ENCODE measurements around the gene FAM120A.

The FAM120A gene

DNA sequence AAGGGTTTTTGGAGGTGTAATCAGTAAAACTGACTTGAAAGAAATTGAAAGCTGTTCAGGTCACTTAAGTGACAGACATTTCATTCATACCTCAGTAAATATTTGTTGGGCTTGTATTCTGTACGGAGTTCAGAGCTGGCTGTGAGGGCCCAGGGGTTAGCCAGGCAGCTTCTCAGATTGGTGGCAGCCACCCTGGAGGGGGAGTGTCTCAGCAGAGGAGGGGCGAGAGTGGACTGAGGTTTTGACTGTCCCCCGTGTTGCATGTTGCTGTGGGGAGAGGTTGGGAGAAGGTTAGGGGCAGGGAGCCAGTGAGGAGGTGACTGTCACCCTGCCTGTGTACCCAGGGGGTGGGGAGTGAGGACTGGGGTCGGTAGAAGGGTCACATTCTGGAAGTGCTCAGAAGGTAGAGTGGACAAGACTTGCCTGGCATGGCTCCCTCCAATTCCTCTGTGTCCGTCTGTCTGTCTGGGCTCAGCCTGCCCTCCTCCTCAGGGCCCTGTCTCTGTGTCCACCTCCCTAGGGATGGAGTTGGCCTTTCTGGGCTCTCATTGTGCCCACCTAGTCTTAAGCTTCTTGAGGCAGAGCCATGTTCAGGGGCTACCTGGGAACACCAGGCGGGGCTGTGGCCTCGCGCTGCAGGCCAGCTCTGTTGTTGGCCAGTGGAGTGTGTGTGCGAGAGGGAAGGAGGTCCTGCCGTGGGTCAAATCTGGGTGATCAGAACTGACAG, 129.3 kb downstream of the FAM120A start:
- DNase-seq: no peak

DNA sequence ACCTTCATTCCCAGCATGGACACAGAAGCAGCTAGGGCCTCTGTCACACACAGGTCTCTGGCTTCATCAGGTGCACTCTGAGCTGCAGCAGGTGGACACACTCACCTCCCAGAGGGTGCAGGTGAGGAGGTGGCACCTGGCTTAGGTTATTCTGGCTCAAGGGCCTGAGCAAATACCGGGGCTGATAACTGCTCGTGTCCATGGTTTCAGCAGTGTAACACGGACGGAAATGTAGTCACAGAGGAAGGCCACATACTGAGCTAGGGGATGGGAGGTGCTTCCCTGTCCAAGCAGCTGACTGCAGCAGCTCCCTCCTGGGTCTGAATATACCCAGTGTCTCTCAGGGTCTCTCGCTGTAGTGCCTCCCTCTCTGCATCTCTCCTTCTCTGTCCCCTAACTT, 130.6 kb downstream of the FAM120A start:
- DNase-seq: no peak

DNA sequence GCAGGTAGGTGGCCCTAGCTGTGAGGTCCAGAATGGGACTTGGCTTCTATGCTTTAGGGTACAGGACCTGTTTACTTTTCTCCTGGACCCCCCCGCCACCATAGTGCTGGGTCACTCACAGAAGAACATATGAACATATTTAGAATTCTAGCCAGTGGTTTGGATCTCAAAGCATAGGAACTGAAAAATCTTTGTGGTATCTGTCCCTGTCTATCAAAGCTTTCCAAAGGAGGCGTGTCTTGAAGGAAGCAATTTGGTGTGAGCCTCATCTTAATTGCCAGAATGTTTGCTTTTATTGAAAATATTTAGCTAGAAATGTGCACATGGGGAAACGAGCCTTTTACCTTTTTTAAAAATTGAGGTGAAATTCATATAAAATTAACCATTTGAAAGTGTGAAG, 131.1 kb downstream of the FAM120A start:
- DNase-seq: no peak

DNA sequence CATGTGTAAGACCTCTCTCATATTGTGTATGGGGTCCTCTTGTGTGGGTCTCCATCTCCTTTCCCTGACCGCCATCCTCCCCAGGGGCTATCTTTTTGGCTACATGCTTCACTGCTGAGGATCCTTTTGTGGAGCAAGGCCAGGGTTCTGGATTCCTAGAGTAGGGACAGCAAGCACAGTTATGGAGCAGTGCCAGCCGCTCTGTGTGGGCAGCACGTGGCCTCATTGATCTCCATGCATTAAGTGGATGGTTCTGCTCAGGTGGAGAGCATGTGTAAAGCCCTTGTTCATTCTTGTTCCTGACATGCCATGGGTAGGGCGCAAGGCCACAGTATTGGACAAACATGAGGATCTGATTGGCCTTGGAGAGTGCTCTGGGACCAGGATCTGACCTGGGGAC, 133.8 kb downstream of the FAM120A start:
- no peak for DNase-seq

DNA sequence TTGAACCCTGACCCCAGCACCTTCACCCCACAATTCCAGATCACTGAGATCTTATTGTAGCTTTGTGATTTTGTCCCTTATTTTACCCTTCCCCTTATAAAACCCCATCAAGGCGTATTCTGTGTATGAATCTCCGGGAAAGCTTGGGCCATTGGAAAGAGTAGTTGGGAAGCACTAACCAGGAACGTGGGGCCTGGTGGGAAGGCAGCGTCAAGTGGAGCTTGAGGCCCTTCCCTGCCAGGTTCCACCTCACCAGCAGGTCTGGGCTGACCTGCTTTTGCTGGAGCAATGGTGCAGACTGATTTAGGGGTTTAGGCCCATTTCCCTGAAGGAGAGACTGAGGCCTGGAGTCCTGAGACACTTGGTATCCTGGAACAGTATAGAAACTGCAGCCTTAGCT, 134.2 kb downstream of the FAM120A start:
- no peak for DNase-seq

DNA sequence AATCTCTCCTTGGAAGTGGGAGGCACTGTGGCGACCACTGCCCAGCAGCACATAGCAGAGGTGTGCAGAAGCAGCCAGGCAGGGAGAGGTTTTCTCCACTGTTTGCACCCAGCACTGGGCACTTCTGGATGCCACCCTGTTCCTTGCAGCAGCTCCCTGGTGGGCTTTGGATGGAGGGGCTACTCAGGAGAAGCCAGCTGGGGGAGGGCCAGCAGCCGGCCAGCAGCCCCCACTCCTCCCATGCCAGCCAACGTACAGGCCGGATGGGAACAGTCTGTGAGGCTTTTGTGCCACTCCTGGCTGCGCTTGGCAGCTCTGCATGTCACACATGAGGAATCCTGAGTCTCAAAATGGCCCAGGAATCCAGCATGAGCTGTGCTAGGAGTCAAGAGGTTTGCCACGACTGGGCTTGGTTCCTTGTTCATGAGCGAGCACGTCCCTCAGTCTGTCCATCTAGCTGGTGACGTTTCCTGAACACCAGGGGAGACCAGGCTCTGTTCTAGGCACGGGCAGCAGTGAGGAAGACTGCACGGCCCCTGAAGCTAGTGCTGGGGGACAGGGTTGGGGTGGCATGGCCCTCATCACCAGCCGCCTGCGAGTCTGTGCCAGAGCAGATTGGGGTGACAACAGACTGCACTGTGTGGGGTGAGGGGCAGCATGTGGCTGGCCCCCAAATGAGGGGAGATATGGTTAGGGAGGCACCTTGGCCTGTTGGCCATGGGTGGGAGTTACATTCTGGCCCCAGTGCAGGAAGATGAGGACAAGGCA, 135.0 kb downstream of the FAM120A start:
- DNase-seq: no peak

DNA sequence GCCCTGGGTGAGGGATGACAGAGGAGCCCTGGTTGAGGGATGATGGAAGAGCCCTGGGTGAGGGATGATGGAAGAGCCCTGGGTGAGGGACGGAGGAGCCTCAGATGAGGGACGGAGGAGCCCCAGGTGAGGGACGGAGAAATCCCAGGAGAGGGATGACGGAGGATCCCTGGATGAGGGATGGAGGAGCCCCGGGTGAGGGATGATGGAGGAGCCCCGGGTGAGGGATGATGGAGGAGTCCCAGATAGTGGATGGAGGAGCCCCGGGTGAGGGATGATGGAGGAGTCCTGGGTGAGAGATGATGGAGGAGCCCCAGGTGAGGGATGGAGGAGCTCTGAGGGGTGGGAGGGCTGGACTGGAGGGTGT, 135.8 kb downstream of the FAM120A start:
- DNase-seq: no peak

DNA sequence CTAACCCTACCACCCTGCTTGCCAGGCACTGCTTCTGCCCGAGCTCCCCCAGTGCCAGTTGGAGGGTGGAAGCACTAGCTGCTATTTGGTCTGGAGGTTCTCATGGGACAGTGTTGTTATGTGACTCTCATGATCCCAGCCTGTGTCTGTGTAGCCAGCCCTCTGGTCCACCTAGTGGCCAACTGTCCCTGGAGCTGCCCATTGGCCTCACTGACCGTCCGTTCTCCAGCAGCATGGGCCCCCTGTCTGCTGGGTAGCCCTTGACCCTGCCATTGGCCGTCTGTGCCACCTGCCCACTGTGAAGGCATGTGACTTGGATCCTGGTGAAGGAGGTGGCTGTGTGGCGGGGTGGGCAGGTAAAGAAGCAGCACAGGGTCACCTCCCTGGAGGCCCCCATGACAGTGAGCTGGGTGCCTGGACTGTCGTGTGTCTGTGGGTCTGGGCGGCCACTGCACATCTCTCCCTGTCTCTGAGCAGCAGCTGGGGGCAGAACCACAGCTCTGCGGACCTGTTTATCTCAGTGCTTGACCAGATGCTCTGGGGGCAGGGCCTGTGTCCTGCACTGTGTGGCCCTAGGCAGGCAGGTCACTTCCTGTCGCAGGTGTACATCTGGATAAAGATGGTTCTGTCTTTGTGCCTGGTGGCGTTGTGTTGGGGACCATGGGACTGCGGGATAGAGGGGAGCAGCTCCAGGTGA, 136.3 kb downstream of the FAM120A start:
- DNase-seq: no peak

DNA sequence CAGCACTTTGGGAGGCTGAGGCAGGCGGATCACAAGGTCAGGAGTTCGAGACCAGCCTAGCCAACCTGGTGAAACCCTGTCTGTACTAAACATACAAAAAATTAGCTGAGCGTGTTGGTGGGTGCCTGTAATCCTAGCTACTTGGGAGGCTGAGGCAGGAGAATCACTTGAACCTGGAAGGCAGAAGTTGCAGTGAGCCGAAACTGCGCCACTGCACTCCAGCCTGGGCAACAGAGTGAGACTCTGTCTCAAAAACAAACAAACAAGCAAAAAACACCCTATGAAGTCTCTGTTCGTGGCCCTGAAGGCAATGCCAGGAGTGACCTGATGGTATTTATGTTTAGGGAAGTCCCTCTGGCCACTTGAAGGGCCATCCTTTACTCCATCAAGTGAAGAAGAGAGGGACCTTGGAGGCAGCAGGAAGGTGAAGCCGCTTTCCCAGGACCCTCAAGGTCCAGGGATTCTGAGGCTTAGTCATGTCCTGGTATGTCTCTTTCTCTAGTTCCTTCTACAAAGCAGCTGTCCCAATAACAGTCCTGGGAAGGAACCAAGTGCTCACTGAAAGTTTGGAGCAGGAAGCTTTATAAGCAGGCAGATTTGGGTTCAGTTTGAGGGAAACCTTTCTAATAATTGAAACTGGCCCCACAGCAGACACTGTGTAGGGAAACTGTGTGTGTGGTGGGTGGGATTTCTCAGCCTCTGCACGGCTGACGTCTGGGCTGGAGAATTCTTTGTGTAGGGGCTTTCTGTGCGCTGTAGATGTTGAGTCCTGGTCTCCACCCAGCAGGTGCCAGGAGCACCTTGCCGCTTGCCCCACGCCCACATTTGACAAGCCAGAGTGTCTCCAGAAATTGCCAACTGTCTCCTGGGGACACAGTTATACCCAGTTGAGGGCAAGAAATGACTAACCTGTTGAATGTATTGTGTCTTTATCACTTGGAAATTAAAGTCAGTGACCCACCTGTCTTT, 137.4 kb downstream of the FAM120A start:
- DNase-seq: no peak

DNA sequence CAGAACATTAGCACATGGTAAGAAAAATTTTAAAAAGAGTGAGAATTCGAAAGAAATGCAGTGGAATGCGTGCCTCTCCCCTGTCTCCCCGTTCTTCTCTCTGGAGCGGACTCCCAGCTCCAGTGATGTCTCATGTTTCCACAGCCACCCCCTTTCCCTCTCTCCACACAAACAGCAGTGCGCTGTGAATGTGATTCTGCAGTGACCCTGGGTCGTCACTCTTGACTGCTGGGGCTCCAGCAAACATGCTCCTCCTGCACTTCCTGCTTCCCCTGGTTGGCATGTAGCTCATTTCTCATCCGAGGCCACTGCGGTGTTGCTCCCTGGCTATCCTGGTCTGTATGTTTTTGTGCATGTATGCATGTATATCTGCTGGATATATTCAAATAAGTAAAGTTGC, 138.2 kb downstream of the FAM120A start:
- DNase-seq: no peak

DNA sequence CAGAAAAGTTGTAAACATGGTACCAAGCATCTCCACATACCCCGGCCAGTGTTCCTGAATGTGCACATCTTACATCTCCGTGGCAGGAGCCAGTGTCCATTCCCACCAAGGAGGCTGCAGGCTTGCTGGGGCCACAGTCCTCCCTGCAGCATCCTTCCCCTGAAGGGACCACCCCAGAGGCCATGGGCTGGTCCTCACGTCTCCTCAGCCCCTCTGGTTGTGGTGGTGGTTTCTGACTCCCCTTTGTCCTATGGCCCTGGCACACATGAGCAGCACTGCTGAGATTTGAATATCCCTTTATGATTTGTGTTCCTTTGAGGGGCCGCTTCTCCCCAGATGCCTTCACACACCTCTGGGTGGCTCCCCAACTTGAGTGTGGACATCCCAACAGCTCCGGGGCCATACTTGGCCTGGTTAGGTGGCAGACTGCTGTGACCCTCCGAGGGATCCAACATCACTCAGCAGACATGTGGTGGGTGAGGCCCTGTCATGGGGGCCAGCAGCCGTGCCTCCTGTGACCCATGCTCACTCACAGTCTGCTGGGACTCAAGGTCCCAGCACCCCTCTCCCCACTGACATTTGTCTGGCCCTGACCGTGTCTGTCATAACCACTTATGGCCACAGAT, 139.2 kb downstream of the FAM120A start:
- DNase-seq: no peak

DNA sequence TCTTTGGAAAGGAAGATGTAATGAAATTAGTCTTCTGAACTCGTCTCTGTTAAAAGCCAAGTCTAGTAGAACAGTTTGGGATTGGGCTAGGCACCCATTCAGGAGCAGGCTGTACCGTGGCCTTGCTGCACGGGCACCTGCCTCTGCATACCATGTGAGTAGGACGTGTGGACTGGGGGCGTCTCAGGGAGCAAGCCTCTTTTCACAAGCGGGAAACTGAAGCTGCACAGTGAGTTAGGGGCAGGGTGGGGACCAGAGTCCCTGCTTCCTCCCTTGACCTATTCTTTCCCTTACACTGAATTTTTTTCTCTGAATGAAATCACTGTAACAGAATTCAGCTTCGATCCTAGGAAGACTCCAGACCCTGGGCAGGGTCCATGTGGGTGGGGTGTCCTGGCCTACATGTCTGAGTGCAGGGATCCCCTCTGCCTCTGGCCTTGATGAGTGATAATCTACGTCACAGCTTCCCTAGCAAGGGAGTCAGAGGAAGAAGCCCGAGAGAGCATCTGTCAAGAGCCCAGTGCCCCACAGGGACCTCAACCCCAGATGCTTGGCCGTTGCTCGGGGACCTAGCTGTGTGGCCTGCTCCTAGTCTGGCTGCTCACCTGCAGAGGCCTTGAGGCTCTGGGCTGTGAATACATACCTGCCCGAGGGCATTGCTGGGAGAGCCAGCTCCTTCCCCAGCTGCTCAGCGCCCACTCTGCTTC, 140.0 kb downstream of the FAM120A start:
- no peak for DNase-seq

DNA sequence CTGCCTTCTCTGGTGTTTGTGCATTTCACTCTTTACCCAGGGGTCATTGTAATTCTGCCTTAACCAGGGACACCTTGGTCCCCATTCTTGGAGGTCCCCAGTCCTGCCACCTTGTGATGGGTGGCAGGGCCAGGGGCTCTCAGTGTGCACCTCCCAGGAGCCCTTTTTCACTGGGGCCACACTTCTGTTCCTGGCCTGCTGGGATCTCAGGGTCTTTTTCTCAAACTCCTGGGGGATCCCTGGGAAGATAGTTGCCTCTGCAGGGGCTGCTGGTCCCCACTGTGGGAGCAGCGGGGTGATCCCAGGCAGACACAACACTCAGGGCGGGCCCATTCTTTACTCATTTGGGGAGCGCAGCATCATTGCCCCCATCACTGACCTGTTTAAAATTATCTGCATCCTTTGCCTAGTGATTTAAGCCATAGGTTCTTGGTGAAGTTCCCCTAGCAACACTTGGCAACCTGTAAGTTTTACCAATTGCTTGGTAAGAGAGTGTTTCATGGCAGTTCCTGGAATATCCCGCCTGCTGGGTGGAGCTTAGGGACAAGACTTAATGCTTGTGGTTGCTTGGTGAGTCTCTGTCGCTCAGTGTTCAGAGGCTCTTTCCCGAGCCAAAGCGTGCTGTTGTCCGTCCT, 140.6 kb downstream of the FAM120A start:
- DNase-seq: no peak

DNA sequence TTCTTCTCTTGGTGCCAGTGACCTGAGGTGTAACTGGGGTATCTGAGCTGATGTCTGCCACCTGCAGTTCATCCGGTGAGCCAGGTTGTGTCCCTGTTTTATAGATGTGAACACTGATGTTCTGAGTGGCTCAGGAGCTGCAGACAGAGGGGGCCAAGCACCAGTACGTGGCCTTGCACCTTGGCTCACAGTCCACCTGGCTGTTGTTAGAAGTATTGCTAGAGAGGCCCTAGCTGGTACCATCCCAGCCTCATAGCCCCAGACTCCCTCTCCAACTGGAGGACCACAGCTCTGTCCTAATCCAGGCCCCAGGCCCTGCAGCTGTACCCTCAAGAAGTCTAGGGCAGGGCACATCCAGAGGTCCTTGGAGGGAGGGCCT, 141.1 kb downstream of the FAM120A start:
- DNase-seq: no peak

DNA sequence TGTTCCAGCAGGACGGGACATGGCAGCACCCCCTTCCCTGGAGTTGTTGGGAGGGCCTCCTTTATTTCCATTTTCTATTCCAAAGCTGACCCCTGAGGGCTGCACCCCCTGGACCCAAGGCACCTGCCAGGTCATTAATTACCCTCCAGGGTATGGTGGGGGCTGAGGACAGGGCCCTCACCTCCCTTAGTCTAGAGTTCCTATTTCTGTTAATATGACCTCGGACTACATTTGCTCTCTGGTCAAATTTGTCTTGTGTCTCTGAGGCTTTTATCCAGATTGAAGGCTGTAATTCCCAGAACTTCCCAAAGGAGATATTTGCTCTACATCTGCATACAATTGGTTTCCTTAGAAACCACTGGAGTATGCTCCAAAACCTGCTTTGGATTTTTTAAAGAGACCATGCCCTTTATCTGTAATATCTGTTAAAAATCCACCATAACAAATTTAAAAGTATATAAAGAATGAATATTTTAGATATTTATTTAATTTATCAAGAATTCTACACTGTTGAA, 141.7 kb downstream of the FAM120A start:
- DNase-seq: no peak

DNA sequence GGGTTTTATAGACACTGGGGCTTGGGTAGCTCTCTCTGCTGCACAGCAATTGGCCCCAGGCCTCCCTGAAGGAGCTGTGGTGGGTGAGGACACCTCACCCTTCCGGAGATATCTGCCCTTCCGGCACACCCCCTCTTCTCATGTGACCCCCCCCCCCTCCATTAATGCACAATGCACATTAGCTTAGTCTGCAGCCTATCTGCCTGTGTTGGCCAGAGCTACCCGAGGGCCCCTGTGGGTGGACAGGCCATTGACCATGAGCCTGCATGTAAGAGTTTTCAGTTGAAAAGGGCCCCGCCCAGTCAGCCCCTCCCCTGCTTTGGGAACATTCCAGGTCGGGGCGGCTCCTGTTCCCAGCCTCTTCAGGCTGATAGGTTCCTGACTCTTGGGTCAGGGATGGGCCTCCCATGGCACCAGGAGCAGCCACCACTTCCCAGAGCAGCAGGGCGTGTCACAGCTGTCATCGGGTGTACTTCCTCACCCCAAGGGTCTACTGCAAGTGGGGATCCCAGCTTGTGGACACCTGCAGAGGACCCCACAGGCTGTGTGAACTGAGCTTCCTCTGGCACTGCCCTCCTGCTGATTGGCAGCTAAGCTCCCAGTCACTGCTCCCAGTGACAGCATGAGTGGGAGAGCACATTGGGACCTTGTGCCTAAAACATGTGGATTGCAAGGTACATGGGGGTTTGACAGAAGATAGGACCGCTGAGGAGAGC, 142.7 kb downstream of the FAM120A start:
- DNase-seq: no peak

DNA sequence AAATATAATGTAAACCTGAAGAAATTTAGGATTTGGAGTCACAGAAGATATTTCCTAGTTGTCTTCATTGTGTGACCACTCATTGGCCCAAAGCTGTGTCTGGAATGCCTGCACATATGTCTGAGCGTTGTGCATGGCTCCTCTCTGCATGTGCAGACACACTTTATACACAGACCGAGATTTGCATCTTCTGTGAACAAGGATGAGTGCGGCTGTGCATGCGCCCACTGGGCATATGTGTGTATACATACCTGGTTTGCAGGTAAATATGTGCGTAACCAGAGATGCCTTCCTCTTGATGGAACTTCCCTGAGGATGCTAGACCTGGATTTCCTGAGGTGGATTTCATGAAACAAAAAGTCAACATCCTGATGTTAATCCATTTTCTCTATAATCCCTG, 144.0 kb downstream of the FAM120A start:
- DNase-seq: no peak

DNA sequence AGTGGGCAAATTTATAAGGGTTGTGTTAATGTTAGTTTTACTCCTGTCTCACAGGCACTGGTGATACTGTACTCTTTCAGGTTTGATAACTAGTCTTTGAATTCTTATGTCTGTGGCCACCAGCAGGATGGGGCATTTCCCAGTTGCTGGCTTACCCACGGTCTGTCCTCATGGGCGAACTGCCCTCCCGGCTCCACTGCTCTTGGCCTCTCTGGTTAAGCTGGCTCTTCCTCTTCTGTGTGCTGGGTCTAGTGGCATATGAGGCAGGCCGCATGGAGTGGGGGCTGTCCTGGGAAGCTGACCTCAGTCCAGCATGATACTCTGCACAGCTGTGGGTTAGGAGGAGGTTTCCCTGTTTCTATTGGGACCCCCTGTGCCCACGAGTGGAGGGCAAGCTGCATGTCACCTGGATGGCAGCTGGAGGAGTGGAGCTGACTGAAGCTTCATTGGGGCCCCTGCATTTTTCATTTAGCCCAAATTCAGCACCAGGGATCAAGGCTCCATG, 144.4 kb downstream of the FAM120A start:
- DNase-seq: no peak

DNA sequence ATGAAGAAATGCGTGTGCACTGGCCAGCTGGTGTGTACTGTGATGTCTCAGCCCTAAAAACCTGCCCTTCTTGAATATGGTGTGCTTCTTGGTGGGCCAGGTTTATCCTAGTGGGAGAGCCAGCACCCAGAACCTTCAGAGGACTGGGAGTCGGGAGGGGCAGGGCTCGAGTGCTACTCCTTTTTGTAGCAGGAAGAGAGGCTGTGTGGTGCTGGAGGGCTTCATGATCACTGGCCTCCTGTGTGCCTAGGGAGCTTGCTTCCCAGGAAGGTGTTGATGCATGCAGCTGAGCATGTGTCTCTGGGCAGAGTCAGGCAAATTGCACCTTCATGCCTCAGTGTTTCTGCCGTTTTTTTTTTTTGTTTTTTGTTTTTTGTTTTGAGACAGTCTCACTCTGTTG, 144.9 kb downstream of the FAM120A start:
- no peak for DNase-seq

DNA sequence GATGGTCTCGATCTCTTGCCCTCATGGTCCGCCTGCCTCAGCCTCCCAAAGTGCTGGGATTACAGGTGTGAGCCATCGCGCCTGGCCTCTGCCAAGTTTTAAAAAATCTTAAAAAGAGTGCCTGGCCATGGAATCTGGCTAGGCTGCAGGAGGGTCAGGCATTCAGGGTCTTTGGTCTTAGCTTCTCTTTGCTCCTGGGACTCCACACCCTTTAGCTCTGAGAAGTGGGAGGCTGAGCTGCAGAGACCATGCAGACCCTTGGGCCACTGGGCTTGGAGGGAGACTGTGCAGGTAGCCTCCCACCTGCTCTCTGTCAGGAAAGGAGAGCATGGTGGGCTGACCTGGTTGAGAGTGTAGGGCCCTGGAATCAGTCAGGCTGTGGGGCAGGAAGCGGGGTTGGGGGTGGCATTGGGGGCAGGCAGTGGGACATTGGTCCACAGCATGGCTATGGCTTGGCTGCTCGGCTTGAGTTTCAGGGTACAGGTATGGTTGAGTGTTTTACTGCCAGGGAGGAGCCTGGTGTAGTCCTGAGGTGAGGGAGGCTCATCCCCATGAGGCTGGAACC, 145.7 kb downstream of the FAM120A start:
- DNase-seq: no peak
